Neural crest cell (in vitro differentiated cells): Measurements from ENCODE around the gene FLCN. TPM values are rescaled to one million over a fixed set of nuclear protein-coding genes. Genes with fewer than 3 reads are reported as not detected.
A peak's percentile ranks its signal among the peaks of the same experiment; 100 is the strongest.

ENCODE experiments used
- DNase-seq: peaks from one replicate; pipeline ENCODE4 v3.0.0; 2021; ENCODE audit warnings: low read depth, mixed read lengths, low spot score
- H3K27ac Mint-ChIP-seq: one replicate; pipeline ENCODE4 v1.8.0; 2021; ENCODE audit warnings: mild to moderate bottlenecking, mixed read lengths; ENCODE audit not compliant: unreplicated experiment
- H3K27me3 Mint-ChIP-seq: 2 replicates; pipeline ENCODE4 v1.8.0; 2021; ENCODE audit warnings: low read depth, mild to moderate bottlenecking, mixed read lengths
- H3K36me3 Mint-ChIP-seq: 2 replicates; pipeline ENCODE4 v1.8.0; 2021; ENCODE audit warnings: low read depth, mild to moderate bottlenecking, mixed read lengths
- H3K4me1 Mint-ChIP-seq: 2 replicates; pipeline ENCODE4 v1.8.0; 2021; ENCODE audit warnings: mixed read lengths
- H3K4me3 Mint-ChIP-seq: one replicate; pipeline ENCODE4 v1.8.0; 2021; ENCODE audit warnings: mild to moderate bottlenecking, mixed read lengths
- H3K9me3 Mint-ChIP-seq: 2 replicates; pipeline ENCODE4 v1.8.0; 2021; ENCODE audit warnings: mixed read lengths
- total RNA-seq: library from RNA; stranded (reverse); gene quantifications from 2 replicates; pipeline ENCODE4 v1.2.1, GENCODE V29; 2021
- TF ChIP-seq, protein P1 (sequence below): fragments of 200-600 bp; sonication (generic); conservative IDR thresholded peaks from 2 replicates; pipeline ENCODE4 v1.5.0; 2021; ENCODE audit warnings: antibody characterized with exemption, mild to moderate bottlenecking

The FLCN gene
- total RNA-seq, 1 donor from 2014 or later = 38.7 TPM

DNA sequence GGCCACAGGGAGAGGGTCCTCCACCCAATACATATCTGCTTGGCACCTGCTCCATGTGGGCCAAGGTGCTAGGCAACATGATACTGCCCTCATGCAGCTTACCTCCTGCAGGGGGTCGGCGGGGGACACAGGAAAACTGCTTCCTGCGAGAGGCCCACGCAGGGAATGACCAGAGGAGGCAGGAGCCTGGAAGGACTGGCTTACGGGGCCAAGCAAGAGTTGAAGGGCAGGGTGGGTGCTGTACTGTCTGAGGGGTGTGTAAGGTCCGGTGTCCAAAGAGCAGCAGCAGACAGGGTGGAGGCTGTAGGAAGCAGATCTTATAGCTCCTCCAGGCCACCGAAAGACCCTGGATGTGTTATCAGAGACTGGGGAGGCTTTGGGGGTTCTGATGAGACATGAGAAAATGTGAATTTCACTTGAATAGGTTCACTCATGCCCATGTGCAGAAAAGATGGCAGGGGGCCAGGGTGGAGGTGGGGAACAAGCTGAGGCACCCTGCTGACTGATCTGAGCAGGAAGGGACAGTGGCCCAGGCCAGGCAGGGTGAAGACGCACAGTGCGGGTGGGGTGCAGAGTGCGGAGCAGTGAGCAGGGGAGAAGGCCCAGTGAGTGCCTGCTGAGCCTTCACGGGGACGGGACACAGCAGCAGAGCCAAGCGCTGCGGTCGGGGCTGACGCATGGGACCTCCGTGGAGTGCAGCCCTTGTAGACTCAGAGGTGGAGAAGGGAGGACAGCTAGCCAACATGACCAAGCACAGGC is 8.3 kb downstream of the FLCN start:
- Mint-ChIP-seq H3K4me1 (no peaks in the 10 kb centered on the region), H3K27me3 (no peaks in the 10 kb centered on the region), H3K36me3 (peaks cover 3% of the 10 kb centered on the region), H3K9me3 (no peaks in the 10 kb centered on the region), H3K27ac (peak overlapping the region; percentile 92), H3K4me3 (no peak overlapping the region)
- DNase-seq = no peak
- TF ChIP-seq, protein P1, sequence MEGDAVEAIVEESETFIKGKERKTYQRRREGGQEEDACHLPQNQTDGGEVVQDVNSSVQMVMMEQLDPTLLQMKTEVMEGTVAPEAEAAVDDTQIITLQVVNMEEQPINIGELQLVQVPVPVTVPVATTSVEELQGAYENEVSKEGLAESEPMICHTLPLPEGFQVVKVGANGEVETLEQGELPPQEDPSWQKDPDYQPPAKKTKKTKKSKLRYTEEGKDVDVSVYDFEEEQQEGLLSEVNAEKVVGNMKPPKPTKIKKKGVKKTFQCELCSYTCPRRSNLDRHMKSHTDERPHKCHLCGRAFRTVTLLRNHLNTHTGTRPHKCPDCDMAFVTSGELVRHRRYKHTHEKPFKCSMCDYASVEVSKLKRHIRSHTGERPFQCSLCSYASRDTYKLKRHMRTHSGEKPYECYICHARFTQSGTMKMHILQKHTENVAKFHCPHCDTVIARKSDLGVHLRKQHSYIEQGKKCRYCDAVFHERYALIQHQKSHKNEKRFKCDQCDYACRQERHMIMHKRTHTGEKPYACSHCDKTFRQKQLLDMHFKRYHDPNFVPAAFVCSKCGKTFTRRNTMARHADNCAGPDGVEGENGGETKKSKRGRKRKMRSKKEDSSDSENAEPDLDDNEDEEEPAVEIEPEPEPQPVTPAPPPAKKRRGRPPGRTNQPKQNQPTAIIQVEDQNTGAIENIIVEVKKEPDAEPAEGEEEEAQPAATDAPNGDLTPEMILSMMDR = no peak

- TF ChIP-seq, protein P1 = no peak
- Mint-ChIP-seq H3K4me1 (no peaks in the 10 kb centered on the region), H3K4me3 (no peak overlapping the region), H3K36me3 (peaks cover 5% of the 10 kb centered on the region), H3K9me3 (no peaks in the 10 kb centered on the region), H3K27ac (no peak overlapping the region), H3K27me3 (no peaks in the 10 kb centered on the region)
- no peak for DNase-seq
These were observed 9.1 kb downstream of the FLCN start for GRCh38 chr17:17227608-17228520.

DNA sequence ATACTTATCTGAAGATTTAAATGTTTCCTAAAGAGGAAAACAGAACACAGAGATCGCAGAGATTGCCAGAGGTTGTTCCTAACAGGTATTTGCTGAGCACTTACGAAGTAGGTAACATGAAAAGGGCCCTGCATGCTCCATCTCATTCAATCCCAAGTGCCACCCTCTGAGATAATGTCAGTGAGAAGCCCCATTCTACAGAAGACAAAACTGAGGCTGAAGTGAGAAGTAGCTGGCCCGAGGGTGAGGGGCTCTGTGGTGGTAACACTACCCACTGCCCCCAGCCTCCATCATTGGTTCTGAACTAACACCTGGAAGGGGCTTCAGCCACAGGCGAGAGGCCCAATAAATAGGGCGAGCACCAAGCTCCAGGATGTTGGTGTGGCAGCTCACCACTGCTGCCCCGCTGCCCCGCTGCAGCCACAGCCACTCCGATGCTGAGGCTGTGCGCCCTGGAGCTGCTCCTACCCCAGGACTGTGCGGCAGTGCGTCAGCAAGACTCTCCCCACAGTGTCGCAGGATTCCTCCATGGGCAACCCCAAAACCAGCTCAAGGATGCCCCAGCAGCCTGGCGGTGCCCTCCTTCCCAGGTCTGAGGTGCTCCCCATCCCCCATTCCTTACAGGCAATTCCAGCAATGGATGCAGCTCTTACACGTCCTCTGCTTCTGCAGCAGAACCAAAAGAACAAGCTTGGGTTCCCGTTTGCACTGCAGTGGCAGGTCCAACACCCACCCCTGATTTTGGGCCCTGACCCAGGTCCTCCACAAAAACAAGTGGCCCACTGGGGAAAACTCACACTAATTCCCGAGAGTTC is 10.3 kb downstream of the FLCN start:
- TF ChIP-seq, protein P1 = no peak
- peaks cover 5% of the 10 kb centered on the region for H3K36me3 Mint-ChIP-seq
- no peaks in the 10 kb centered on the region for H3K27me3 Mint-ChIP-seq
- no peak for DNase-seq
- H3K4me1 Mint-ChIP-seq = no peaks in the 10 kb centered on the region
- no peaks in the 10 kb centered on the region for H3K9me3 Mint-ChIP-seq
- H3K4me3 Mint-ChIP-seq = no peak overlapping the region
- H3K27ac Mint-ChIP-seq = no peak overlapping the region

DNA sequence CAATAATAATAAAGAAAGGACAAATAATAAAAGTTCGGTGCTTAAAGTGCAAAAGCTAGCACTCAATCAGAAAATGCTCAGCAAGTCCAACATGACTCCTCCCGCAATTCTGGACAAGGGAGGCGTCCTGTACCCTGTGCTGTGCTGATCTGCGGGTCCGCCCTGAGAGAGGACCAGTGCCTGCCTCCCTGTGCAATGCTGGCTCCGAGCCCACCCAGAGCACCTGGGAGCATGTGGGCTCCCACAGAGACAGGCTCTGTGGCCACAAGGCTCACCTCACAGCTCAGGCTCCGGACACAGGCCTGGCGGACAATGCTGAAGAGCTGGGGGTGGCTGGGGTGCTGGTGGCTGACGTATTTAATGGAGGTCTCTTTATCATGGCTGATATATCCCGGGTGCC is 11.1 kb downstream of the FLCN start:
- no peak for DNase-seq
- Mint-ChIP-seq H3K4me3 (no peak overlapping the region), H3K27me3 (no peaks in the 10 kb centered on the region), H3K36me3 (peaks cover 8% of the 10 kb centered on the region), H3K4me1 (no peaks in the 10 kb centered on the region), H3K9me3 (no peaks in the 10 kb centered on the region), H3K27ac (no peak overlapping the region)
- TF ChIP-seq, protein P1 = no peak

- no peaks in the 10 kb centered on the region for H3K9me3 Mint-ChIP-seq
- H3K4me3 Mint-ChIP-seq = no peak overlapping the region
- no peak for DNase-seq
- H3K27ac Mint-ChIP-seq = no peak overlapping the region
- no peaks in the 10 kb centered on the region for H3K4me1 Mint-ChIP-seq
- H3K36me3 Mint-ChIP-seq = peaks cover 13% of the 10 kb centered on the region
- TF ChIP-seq, protein P1 = no peak
- H3K27me3 Mint-ChIP-seq = no peaks in the 10 kb centered on the region
These were observed 12.8 kb downstream of the FLCN start for GRCh38 chr17:17224137-17224536.
